ENCODE measurements around the gene FAM209B. TPM values are rescaled to one million over a fixed set of nuclear protein-coding genes. Genes with fewer than 3 reads are reported as not detected.
"Not testable (repeated sequence)": the region's sequence is repeated elsewhere in the genome, so short reads cannot be mapped to it uniquely, and the experiment has no call there.

The FAM209B gene
- total and polyA plus RNA-seq, 9 of the 15 experiments (the other 6 are each of a cell fraction or from before 2014, with no cell fraction given) = 0.34 to 0.40 (median 0.36) TPM; not detected in 6

DNA sequence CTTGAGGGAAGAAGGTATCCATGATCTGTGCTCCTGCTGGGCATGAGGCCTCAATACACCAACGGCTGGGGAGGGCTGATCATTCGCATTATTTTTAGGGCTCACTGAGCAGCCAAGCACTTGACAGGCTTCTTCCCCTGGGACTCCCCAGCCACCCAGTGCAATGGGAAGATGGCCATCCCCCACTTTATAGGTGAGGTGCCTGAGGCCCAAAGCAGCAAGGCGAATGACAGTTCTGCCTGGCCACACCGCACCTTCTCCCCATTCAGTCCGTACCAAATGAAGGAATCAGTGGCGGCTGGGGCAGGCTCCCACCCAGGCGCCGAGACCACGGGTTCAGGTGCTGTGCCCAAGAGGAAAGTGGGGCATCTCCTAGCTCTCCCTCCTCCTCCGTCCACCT is 12.9 kb upstream of the FAM209B start:
- intact Hi-C loops (cut with micrococcal nuclease) = no loop called here
- no peak overlapping the region for H3K9ac ChIP-seq (ENCODE audit: insufficient read depth in 1 of 2, low read depth in 2 of 2, low read length in 2 of 2)

GRCh38 chr20:56520746-56521354 is 12.2 kb upstream of the FAM209B start:
- in situ Hi-C loops (cut with MboI); CTCF ChIA-PET (ENCODE audit: low intra/inter-chr PET ratio); H4K20me1 ChIP-seq (replicated peaks; ENCODE audit: control insufficient read depth, insufficient read depth, low read length); intact Hi-C loops (cut with micrococcal nuclease); H3K27me3 ChIP-seq (ENCODE audit: control insufficient read depth in 2 of 2, insufficient read depth in 2 of 2, low read length in 2 of 2); H3K27ac ChIP-seq (ENCODE audit: extremely low read depth, low read depth, low read length); H3K79me2 ChIP-seq (ENCODE audit: control insufficient read depth, insufficient read depth, low read length); H3K9me3 ChIP-seq (replicated peaks; ENCODE audit: control insufficient read depth, insufficient read depth, low read depth, low read length); H3K4me3 ChIP-seq; FAIRE-seq; H3K9ac ChIP-seq (ENCODE audit: insufficient read depth in 1 of 2, low read depth in 2 of 2, low read length in 2 of 2); POLR2A ChIA-PET; BruUV-seq (replicated peaks); DNase-seq (ENCODE audit: extremely low read depth in 1 of 4, low spot score in 3 of 4); H2AFZ ChIP-seq (ENCODE audit: low read depth, low read length); H3K9me1 ChIP-seq (ENCODE audit: control insufficient read depth, insufficient read depth, low read length); ATAC-seq; H3K4me2 ChIP-seq (ENCODE audit: insufficient read depth, low read length); H3K4me1 ChIP-seq (replicated peaks in 1 of 2; ENCODE audit: control insufficient read depth in 2 of 2, insufficient read depth in 2 of 2, low read length in 2 of 2): not testable (repeated sequence)
- peaks cover 40% of the 10 kb centered on the region; the same call in 2 of the 3 replicates for H3K36me3 ChIP-seq (ENCODE audit: control insufficient read depth, insufficient read depth, low read length)
- peak; percentile 84; the same call in 1 of the 2 replicates for TF ChIP-seq CBX5 (IDR thresholded peaks at IDR 0.05; ENCODE audit: borderline replicate concordance, low read depth)
- TF ChIP-seq, protein P1, sequence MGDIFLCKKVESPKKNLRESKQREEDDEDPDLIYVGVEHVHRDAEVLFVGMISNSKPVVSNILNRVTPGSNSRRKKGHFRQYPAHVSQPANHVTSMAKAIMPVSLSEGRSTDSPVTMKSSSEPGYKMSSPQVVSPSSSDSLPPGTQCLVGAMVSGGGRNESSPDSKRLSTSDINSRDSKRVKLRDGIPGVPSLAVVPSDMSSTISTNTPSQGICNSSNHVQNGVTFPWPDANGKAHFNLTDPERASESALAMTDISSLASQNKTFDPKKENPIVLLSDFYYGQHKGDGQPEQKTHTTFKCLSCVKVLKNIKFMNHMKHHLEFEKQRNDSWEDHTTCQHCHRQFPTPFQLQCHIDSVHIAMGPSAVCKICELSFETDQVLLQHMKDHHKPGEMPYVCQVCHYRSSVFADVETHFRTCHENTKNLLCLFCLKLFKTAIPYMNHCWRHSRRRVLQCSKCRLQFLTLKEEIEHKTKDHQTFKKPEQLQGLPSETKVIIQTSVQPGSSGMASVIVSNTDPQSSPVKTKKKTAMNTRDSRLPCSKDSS (IDR thresholded peaks at IDR 0.05; ENCODE audit: low read depth, partially characterized antibody) = peak; percentile 73
- TF ChIP-seq ZNF280B (CRISPR knock-in tag; IDR thresholded peaks at IDR 0.05) = 0 out of 2 replicates have a peak, but pooled peaks have one; percentile 50
- peak in 1 of 2 experiments; percentile 70; a peak in 1 of 3 replicates for TF ChIP-seq CBX3 (IDR thresholded peaks at IDR 0.05; ENCODE audit: borderline replicate concordance in 1 of 2, low read length in 2 of 2)
- TF ChIP-seq TRIM24 (IDR thresholded peaks at IDR 0.05) = 0 out of 4 replicates have a peak, but pooled peaks of 1 of the 2 experiments have one; percentile 39
- TF ChIP-seq TRIM28 (IDR thresholded peaks at IDR 0.05) = peak; percentile 92
- 0 out of 2 replicates have a peak, but pooled peaks have one; percentile 14 for TF ChIP-seq CEBPB (tag; IDR thresholded peaks at IDR 0.05)
- WGBS (ENCODE audit: insufficient coverage, low coverage, missing lambda C conversion rate) = 80% methylated on average over 13 of the region's 13 CpGs

More for the DNA sequence above, 12.9 kb upstream of the FAM209B start:
- H3K4me2 ChIP-seq (ENCODE audit: insufficient read depth, low read length) = no peak overlapping the region
- no peak overlapping the region for H3K27ac ChIP-seq (ENCODE audit: extremely low read depth, low read depth, low read length)
- H3K36me3 ChIP-seq (ENCODE audit: control insufficient read depth, insufficient read depth, low read length) = peaks cover 42% of the 10 kb centered on the region; the same call in 2 of the 3 replicates
- no peak overlapping the region for H2AFZ ChIP-seq (ENCODE audit: low read depth, low read length)
- BruUV-seq (replicated peaks) = no TSS peak
- FAIRE-seq (no peak), DNase-seq (ENCODE audit: extremely low read depth in 1 of 4, low spot score in 3 of 4) (no peak), ATAC-seq (no peak)
- ChIA-PET CTCF (ENCODE audit: low intra/inter-chr PET ratio) (no interaction called here), POLR2A (no interaction called here)
- no peaks in the 10 kb centered on the region for H3K79me2 ChIP-seq (ENCODE audit: control insufficient read depth, insufficient read depth, low read length)
- H3K9me3 ChIP-seq (replicated peaks; ENCODE audit: control insufficient read depth, insufficient read depth, low read depth, low read length) = 0 out of 2 replicates have a peak, but pooled peaks cover 2% of the 10 kb centered on the region
- no peaks in the 10 kb centered on the region for H3K9me1 ChIP-seq (ENCODE audit: control insufficient read depth, insufficient read depth, low read length)
- H3K4me1 ChIP-seq (replicated peaks in 1 of 2; ENCODE audit: control insufficient read depth in 2 of 2, insufficient read depth in 2 of 2, low read length in 2 of 2) = no peaks in the 10 kb centered on the region; a peak in 1 of 5 replicates
- in situ Hi-C loops (cut with MboI) = no loop called here
- TF ChIP-seq SP2 (IDR thresholded peaks at IDR 0.05; ENCODE audit: extremely low read depth, low read depth, low read length, poor library complexity, severe bottlenecking) (no peak), KLF16 (IDR thresholded peaks at IDR 0.05) (no peak), PRMT5 (CRISPR knock-in tag; IDR thresholded peaks at IDR 0.05) (no peak), ZNF253 (CRISPR knock-in tag; conservative IDR thresholded peaks at IDR 0.05) (no peak)
- no peaks in the 10 kb centered on the region for H4K20me1 ChIP-seq (replicated peaks; ENCODE audit: control insufficient read depth, insufficient read depth, low read length)
- no peak overlapping the region for H3K4me3 ChIP-seq
- 95% methylated on average over 9 of the region's 10 CpGs for whole genome bisulfite sequencing (ENCODE audit: insufficient coverage, low coverage, missing lambda C conversion rate)
- no peaks in the 10 kb centered on the region for H3K27me3 ChIP-seq (ENCODE audit: control insufficient read depth in 2 of 2, insufficient read depth in 2 of 2, low read length in 2 of 2)

All from K562 (cell line).